ENCODE measurements around the gene DUS3L.

Gene DUS3L

GRCh38 chr19:5826531-5827341 lies 35.8 kb upstream of the DUS3L start:
- peak; percentile 29 for DNase-seq (ENCODE audit: low read depth)
- TF ChIP-seq CTCF (conservative IDR thresholded peaks at IDR 0.05; ENCODE audit: low read length): peak; percentile 15; the same call in 1 of the 2 replicates
- H3K4me3 ChIP-seq (ENCODE audit: low read length): no peak overlapping the region

GRCh38 chr19:5825178-5825577 lies 34.2 kb upstream of the DUS3L start:
- DNase-seq (ENCODE audit: low read depth): no peak
- no peak for TF ChIP-seq CTCF (conservative IDR thresholded peaks at IDR 0.05; ENCODE audit: low read length)
- no peak overlapping the region for H3K4me3 ChIP-seq (ENCODE audit: low read length)

- DNase-seq (ENCODE audit: low read depth): no peak
- no peak for TF ChIP-seq CTCF (conservative IDR thresholded peaks at IDR 0.05; ENCODE audit: low read length)
- H3K4me3 ChIP-seq (ENCODE audit: low read length): no peak overlapping the region
Measured at GRCh38 chr19:5824751-5825150, 33.8 kb upstream of the DUS3L start.

GRCh38 chr19:5823579-5824281 lies 32.8 kb upstream of the DUS3L start:
- DNase-seq (ENCODE audit: low read depth): no peak
- no peak overlapping the region for H3K4me3 ChIP-seq (ENCODE audit: low read length)
- peak; percentile 15; the same call in 1 of the 2 replicates for TF ChIP-seq CTCF (conservative IDR thresholded peaks at IDR 0.05; ENCODE audit: low read length)

GRCh38 chr19:5822181-5822844 lies 31.4 kb upstream of the DUS3L start:
- no peak overlapping the region for H3K4me3 ChIP-seq (ENCODE audit: low read length)
- DNase-seq (ENCODE audit: low read depth): no peak
- TF ChIP-seq CTCF (conservative IDR thresholded peaks at IDR 0.05; ENCODE audit: low read length): no peak

- DNase-seq (ENCODE audit: low read depth): no peak
- TF ChIP-seq CTCF (conservative IDR thresholded peaks at IDR 0.05; ENCODE audit: low read length): no peak
- H3K4me3 ChIP-seq (ENCODE audit: low read length): no peak overlapping the region
Measured at GRCh38 chr19:5821521-5822180, 30.7 kb upstream of the DUS3L start.

Measured in AG10803 (cell line).